NCI-H187 (cell line): ENCODE data around the gene WNK1.
"Not testable (repeated sequence)": the region's sequence is repeated elsewhere in the genome, so short reads cannot be mapped to it uniquely, and the experiment has no call there.

ENCODE experiments used
- DNase-seq, 2 experiments: peaks; one replicate each; lab custom pipeline; 2025; lab: John Stamatoyannopoulos, UW

The WNK1 gene

GRCh38 chr12:751999-752694 is at the start of gene WNK1:
WNK1 (plus strand) TSS chr12:752579; CDS start chr12:753566, 987 bp downstream.
- DNase-seq = peak; percentile 93 to 94

GRCh38 chr12:704516-705242 is 47.7 kb upstream of the WNK1 start:
- no peak for DNase-seq

- not testable (repeated sequence) for DNase-seq
These were observed 44.3 kb upstream of the WNK1 start for GRCh38 chr12:708084-708483.

- no peak for DNase-seq
These were observed 42.8 kb upstream of the WNK1 start for GRCh38 chr12:709455-710020.

GRCh38 chr12:712172-712863 is 40.1 kb upstream of the WNK1 start:
- DNase-seq = no peak

GRCh38 chr12:713281-713875 is 39.0 kb upstream of the WNK1 start:
- no peak for DNase-seq

GRCh38 chr12:716506-716905 is 35.9 kb upstream of the WNK1 start:
- no peak for DNase-seq

GRCh38 chr12:718756-719102 is 33.6 kb upstream of the WNK1 start:
- no peak for DNase-seq

- DNase-seq = no peak
These were observed 32.0 kb upstream of the WNK1 start for GRCh38 chr12:720231-720941.

- no peak for DNase-seq
These were observed 28.1 kb upstream of the WNK1 start for GRCh38 chr12:724194-724855.

GRCh38 chr12:725076-725475 is 27.3 kb upstream of the WNK1 start:
- DNase-seq = no peak

- DNase-seq = no peak
These were observed 25.9 kb upstream of the WNK1 start for GRCh38 chr12:726281-727140.

GRCh38 chr12:727321-727720 is 25.1 kb upstream of the WNK1 start:
- DNase-seq = no peak

GRCh38 chr12:728781-729180 is 23.6 kb upstream of the WNK1 start:
- DNase-seq = no peak

- no peak for DNase-seq
These were observed 23.2 kb upstream of the WNK1 start for GRCh38 chr12:729221-729620.

GRCh38 chr12:730550-730949 is 21.8 kb upstream of the WNK1 start:
- no peak for DNase-seq

- DNase-seq = no peak
These were observed 15.1 kb upstream of the WNK1 start for GRCh38 chr12:737122-737739.

- DNase-seq = no peak
These were observed 13.7 kb upstream of the WNK1 start for GRCh38 chr12:738712-739111.

- no peak for DNase-seq
These were observed 13.0 kb upstream of the WNK1 start for GRCh38 chr12:739349-739748.

GRCh38 chr12:740921-741320 is 11.5 kb upstream of the WNK1 start:
- no peak for DNase-seq
